ENCODE measurements around the gene NKX1-2. TPM values are rescaled to one million over a fixed set of nuclear protein-coding genes. Genes with fewer than 3 reads are reported as not detected.
A peak's percentile ranks its signal among the peaks of the same experiment; 100 is the strongest.

The NKX1-2 gene
- total and polyA plus RNA-seq, 2 of the 8 experiments (the other 6 are each of a cell fraction or from before 2014, with no cell fraction given), result 12.7 to 34.9 TPM

- TF ChIP-seq, protein P1, sequence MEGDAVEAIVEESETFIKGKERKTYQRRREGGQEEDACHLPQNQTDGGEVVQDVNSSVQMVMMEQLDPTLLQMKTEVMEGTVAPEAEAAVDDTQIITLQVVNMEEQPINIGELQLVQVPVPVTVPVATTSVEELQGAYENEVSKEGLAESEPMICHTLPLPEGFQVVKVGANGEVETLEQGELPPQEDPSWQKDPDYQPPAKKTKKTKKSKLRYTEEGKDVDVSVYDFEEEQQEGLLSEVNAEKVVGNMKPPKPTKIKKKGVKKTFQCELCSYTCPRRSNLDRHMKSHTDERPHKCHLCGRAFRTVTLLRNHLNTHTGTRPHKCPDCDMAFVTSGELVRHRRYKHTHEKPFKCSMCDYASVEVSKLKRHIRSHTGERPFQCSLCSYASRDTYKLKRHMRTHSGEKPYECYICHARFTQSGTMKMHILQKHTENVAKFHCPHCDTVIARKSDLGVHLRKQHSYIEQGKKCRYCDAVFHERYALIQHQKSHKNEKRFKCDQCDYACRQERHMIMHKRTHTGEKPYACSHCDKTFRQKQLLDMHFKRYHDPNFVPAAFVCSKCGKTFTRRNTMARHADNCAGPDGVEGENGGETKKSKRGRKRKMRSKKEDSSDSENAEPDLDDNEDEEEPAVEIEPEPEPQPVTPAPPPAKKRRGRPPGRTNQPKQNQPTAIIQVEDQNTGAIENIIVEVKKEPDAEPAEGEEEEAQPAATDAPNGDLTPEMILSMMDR (IDR thresholded peaks at IDR 0.05; ENCODE audit: control extremely low read depth in 1 of 3, insufficient read depth in 1 of 3, low read depth in 1 of 3, low read length in 3 of 3), result peak; percentile 6 to 31 (median 13); a peak in 3 of 4 replicates
- TF ChIP-seq JUND (IDR thresholded peaks at IDR 0.05; ENCODE audit: low read length) (no peak), CEBPB (IDR thresholded peaks at IDR 0.05; ENCODE audit: low read depth, low read length) (no peak), SP2 (IDR thresholded peaks at IDR 0.05; ENCODE audit: low read length) (no peak)
Measured at GRCh38 chr10:124482876-124483275, 33.0 kb upstream of the NKX1-2 start (continued).

Measured in H1 (cell line).